ELF-1 (cell line): ENCODE data around the gene EFNA2.
A peak's percentile ranks its signal among the peaks of the same experiment; 100 is the strongest.
"Not testable (repeated sequence)": the region's sequence is repeated elsewhere in the genome, so short reads cannot be mapped to it uniquely, and the experiment has no call there.

ENCODE experiments used
- DNase-seq: peaks from one replicate; pipeline ENCODE4 v3.0.0-alpha.2; 2016; ENCODE audit warnings: low read depth, low spot score

The EFNA2 gene

DNA sequence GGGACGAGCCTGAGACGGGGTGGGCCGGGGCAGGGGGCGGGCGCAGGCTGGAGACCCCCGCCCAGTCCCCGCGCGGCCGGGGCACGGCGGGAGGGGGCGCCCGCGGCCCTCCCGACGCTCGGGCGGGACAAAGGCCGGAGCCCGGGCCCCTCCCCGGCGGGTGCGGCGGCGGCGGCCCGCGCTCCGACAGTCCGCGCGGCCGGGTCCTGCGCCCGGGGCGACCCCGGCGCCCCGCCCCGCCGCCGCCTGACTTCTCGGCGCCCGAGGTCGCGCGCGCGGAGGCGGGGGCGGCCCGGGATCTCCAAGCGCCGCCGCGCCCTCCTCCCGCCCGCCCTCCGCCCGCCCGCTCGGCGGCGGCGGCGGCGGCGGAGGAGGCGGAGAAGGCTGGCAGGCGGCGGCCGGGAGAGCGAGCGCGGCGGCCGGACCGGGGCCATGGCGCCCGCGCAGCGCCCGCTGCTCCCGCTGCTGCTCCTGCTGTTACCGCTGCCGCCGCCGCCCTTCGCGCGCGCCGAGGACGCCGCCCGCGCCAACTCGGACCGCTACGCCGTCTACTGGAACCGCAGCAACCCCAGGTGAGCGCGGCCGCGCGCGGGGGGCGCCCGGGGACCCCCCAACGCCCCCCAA is at the start of gene EFNA2:
Gene EFNA2 (plus strand): TSS at position 137 of the 624 bp plus-strand sequence. CDS start 296 bp downstream, at position 433.
- DNase-seq: no peak

DNA sequence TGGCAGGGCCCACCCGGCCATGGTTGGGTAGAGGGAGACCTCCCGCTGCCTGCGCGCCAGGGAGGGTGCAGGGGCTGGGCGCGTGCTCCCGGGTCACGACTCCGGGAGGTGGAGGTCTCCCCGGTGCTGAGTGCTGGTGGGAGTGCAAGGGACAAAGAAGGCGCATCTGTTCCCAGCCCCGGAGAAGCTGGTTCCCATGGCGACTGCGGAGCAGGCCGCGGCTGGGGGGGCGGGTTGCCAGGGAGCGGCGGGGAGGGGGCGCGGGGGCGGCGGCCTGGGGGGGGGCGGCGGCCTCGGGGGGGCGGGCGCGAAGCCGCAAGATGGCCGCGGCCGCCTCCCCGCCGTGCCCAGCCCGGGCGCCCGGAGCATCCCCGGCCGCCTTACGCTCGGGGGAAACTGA is 49.1 kb upstream of the EFNA2 start:
- DNase-seq: no peak

DNA sequence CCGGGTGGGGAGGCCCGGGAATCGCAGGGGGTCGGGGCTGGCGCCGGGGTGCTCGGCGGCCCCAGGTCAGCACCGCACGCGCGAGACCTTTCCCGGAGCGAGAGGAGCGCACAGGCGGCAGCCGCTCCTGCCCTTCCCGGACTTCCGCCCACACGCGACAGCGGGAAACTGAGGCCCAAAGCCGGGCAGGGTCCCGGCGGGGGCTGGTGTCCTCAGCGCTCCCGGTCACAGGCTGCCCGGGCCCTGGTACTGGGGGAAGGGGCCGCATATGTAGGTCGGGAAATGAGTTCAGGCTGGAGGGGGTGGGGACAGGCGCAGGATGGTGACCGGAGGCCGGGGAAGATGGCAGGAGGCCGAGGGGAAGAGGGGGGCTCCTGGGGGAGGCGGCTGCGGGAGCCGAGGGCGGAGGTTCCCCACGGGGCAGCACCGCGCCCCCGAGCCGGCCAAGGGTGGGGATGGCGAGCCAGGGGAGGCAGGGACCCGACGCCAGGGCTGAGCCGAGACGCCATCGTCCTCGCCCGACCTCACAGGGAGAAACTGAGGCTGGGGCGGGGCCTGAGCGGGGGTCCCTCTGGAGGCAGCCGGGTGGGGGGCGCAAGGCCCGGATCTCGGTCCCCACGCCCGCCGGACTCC is 48.5 kb upstream of the EFNA2 start:
- no peak for DNase-seq

DNA sequence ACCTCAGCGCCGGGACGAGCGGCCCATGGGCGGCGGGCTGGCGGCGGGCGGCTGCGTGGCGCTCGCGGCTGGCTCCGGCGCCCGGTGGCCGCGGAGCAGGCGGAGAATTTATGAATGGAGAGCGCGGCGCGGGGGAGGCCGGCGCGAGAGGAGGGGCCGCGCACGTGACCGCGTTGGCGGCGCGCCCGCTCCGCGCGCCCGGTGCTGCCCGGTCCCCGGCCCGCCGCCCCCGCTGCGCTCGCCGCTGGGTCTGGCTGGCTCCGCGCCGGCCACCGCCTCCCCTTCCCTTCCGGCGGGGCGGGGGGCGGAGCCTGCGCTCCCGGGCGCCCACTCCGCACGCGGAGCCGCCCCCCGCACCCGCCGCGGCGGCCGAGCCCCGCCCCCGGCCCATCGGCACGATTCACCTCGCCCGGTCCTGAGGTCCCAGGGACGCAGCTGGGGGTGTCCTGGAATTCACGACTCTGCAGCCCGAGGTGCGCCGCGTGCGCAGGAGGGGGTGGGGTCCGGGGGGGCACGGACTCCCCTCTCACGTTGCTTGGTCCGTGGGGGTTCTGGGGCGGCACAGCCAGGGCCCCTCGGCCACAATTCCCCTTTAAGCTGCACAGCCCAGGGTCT is 47.8 kb upstream of the EFNA2 start, which contains the start of gene CBARP:
Gene CBARP (minus strand): TSS at position 252 of the 615 bp plus-strand sequence. CDS start 1,905 bp downstream, outside the sequence.
- no peak for DNase-seq

DNA sequence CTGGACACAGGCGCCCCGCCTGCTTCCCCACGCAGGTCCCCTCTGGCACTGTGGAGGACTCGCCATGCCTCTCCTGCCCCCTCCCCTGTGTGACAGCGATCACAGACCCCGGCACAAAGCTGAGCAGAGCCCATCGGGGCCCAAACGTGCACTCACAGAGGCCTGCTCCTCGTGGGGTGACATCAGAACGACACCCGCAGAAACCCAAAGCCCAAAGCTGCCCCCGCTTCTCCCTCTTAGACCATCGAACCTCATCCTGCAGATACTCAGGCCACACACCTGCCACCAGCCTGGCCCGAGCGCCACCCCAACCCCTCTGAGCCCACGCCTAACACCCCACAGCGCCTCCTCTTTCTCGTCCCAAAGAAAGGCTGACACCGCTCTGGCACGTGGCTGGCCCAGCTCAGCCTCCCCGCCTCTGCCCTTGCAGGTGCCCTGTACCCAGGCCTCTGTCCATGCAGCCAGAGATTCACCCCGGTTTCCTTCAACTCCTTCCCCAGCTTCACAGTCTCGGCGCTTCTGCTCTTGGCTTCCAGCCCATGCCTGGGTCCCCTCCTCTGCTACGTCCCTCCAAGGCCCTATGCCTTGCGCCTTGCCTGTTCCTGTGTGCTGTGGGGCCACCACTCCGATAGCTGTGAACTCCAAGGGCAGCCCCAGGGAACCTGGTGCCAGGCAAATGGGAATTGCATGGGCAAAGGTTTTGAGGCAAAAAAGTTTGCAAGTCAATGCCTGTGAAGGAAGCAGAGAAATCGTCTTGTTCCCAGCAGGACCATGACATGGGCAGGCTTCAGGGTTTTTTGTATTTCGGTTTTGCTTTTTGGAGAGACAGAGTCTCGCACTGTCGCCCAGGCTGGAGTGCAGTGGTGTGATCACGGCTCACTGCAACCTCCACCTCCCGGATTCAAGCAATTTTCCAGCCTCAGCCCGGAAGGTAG is 47.0 kb upstream of the EFNA2 start:
- no peak for DNase-seq

DNA sequence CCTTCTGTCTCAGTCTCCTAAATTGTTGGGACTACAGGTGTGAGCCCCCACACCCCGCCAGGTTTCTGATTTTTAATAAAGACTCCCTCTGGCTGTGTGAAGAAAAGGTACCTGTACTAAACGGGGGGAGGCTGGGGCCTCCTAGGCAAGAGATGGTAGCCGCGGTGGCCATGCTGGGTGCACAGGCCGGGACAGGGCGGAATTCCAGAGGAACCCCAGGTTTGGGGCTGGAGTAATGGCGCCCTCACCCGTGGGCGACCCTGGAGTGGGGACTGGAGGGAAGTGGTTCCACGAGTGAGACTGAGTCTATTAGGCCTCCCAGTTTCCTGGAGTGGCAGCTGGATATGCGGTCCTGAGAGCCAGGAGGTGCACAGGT is 46.3 kb upstream of the EFNA2 start:
- no peak for DNase-seq

DNA sequence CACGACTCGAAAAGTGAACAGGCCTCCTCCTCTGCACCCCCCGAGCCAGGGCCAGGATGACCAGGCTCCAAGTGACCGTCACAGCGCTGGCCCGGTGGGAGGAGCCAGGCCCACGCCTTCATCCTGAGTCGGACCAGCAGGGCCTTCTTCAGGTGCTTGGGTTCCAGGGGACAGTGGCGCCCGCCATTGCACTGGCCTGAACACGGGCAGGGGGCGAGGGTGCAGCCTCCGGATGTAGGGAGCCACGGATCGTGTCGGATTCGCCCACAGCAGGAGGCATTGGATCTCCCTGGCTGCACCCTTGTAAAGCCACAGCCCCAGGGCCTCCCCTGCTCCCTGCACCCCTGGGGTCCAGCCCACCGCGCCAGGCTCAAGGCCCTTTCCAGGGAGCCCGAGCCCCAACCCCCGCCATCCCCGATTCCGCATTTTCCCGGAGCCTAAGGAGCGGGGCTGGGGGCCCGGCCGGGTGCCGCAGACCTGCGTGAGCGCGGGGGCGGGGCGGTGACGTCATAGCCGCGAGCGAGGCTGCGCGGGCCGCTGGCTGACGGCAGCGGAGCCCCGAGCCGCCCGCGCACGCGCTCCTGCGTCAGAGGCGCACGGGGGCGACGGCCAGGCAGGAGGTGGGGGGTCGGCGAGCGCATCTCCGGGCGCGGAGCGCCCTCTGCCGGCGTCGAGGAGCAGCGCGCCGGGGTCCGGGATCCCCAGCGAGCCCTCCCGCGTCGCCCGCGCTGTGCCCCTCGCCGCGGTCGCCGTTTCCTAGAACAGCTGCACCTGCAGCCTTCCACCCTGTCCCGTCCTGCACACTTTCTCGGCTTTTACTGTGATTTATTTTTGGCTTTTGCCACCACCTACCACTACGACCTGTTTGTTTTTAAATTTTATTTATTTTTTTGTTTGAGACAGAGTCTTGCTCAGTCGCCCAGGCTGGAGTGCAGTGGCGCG is 45.6 kb upstream of the EFNA2 start:
- peak; percentile 91 for DNase-seq

DNA sequence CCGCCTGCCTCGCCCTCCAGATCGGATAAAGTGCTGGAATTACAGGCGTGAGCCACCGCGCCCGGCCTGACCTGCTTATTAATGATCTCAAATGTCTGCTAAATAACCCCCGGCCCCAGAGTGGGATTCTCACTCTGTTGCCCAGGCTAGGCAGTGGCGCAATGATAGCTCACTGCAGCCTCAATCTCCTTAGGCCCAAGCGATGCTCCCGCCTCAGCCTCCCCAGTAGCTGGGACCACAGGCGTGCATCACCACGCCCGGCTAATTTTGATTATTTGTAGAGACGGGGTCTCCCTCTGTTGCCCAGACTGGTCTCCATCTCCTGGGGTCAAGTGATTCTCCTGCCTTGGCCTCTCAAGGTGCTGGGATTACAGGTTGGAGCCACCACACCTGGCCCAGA is 44.7 kb upstream of the EFNA2 start:
- DNase-seq: peak; percentile 24

DNA sequence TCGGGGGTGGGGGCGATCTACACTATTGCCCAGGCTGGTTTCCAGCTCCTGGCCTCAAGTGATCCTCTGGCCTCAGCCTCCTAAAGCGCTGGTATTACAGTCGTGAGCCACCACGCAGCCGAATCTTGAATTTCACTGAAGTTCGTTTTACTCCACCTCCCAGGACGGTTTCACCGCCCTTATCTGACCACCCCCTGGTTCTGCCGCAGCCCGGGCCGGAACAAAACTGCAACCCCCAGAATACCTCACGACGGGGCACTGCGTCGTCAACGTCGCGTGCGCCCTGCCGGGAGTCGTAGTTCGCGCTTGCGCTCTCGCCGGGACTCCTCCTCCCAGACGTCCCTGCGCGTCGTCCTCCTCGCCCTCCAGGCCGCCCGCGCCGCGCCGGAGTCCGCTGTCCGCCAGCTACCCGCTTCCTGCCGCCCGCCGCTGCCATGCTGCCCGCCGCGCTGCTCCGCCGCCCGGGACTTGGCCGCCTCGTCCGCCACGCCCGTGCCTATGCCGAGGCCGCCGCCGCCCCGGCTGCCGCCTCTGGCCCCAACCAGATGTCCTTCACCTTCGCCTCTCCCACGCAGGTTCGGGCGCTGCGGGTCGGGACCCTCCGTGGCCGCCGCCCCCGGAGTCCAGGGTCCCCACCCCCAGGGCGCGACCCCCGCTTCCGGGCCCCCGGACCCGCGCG is 44.1 kb upstream of the EFNA2 start, which contains the start of gene ATP5F1D:
Gene ATP5F1D (plus strand): TSS at position 335 of the 679 bp plus-strand sequence. CDS start 100 bp downstream, at position 435.
- DNase-seq: peak; percentile 94

DNA sequence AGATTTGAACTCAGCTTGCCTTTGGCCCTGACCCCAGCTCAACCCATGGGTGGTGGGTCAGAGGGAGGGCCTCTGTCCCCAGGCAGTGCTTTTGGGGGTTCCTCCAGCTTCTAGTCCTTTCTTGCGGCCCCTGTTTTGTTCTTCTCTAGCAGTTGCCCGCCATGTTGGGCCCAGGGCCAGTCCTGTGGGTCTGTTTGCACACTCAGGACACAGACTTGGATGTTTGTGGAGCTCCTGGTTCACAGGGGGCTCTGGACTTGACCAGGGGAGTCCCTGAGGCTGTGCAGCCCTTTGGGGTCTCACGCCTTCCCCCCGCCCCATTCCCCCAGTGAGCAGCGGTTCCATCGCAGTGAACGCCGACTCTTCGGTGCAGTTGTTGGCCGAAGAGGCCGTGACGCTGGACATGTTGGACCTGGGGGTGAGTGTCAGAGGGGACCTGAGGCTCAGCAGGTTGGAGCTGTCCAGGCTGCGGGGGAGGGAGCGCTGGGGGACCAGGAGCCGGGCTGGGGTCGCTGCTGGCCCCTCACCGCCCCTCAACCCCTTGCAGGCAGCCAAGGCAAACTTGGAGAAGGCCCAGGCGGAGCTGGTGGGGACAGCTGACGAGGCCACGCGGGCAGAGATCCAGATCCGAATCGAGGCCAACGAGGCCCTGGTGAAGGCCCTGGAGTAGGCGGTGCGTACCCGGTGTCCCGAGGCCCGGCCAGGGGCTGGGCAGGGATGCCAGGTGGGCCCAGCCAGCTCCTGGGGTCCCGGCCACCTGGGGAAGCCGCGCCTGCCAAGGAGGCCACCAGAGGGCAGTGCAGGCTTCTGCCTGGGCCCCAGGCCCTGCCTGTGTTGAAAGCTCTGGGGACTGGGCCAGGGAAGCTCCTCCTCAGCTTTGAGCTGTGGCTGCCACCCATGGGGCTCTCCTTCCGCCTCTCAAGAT is 41.6 kb upstream of the EFNA2 start:
- peak; percentile 87 for DNase-seq

DNA sequence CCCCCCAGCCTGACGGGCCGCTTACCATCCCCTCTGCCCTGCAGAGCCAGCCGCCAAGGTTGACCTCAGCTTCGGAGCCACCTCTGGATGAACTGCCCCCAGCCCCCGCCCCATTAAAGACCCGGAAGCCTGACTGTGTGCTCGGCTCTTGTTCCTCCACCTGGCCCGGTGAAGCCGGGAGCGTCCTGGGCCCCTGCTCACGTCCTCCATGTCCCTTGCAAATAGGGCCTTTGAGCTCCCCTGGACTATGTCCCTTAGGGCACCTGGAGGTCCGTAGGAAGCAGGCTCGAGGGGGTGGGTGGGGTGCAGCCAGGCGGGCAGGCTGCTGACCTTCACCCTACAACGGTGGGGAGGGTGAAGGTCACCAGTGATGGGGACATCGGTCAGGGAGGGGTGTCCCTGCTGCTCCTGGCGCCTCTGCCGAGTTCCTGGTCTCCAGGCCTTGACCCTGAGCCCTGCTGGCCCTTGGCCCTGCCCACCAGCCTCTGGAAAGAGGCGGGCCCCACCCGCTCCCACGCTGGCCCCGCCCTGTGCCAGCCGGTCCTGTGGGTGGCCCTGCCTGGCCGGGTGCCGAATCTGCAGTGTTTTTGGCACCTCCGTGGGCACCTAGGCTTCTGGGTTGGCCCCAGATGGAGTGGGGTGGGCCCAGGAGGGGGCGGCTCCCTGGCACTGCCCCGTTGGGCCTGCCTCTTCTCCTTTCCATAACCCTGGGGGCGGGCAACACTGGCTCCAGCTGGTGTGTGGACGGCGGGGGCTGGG is 40.8 kb upstream of the EFNA2 start:
- no peak for DNase-seq

DNA sequence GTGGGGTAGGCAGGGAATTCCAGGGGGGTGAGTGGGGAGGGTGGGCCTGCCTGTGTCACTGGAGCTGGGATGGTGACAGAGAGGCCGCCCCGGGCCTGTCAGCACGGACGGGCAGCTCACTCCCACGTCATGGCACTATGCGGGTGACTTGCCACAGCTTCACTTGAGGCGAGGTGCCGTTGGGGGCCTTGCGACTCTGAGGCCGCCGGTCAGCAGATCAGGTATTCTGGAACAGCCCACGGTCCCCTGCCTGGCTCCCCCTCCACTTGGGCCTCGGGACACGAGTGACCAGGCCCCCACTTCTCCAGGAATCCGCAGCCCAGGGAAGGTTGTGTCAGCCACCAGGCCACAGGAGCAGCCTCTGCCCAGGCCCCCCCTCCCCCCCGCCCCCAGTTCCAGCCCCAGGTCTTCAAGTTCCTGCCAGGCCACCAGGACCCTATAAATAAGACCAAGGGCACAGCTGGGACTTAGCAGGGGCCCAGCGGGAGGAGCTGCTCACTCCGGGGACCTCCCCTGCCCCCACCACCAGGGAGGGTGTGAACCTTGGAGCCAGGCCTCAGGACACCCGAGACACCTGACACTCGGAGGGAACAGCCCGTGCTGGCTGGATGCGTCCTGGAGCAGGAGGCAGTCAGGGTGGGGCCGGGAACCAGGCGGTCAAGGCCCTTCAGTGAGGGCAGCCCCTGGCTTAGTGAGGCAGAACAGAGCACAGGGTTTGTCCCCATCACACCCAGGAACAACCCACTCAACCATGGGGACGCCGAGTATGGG is 40.0 kb upstream of the EFNA2 start:
- DNase-seq: no peak

DNA sequence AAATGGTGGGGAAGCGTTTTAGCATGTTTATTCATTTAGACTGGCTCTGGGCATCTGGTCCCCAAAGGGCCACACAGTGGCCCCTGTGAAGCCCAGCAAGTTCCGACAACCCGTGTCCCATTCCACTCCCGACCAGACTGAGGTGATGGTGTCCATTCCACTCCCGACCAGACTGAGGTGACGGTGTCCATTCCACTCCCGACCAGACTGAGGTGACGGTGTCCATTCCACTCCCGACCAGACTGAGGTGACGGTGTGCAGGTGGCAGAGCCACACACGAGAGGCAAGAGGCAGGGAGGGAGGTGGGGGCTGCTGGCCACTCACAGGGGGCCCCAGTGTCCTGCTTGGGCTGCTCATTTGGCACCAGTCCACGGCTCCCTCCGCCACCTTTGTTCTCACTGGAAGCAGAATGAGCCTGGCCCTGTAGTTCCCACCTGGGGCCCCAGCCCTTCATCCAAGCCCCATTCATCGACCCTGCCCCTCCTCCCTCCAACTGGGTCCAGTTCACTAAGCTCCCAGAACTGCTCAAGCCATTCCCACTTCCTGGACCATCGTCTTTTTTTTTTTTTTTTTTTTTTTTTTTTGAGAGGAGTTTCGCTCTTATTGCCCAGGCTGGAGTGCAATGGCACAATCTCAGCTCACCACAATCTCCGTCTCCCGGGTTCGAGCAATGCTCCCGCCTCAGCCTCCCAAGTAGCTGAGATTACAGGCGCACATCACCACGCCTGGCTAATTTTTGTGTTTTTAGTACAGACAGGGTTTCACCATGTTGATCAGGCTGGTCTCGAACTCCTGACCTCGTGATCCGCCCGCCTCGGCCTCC is 39.2 kb upstream of the EFNA2 start:
- not testable (repeated sequence) for DNase-seq

DNA sequence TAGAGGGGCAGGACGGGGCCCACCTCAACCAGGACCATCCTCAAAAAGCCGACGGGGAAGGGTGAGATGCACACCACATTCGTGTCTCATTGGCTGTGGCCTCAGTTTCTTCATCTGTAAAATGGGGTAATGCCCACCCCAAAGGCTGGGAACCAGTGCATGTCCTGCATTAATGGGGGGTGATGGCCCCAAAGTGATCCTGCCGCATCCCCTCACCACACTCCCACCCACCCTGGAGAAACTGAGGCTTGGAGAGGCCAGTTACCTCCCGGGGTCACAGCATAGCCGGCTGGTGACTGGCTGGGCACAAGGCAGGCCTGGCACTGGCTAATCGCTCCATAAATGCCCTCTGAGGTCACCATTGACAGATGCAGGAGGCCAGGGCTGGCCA is 37.9 kb upstream of the EFNA2 start:
- no peak for DNase-seq

DNA sequence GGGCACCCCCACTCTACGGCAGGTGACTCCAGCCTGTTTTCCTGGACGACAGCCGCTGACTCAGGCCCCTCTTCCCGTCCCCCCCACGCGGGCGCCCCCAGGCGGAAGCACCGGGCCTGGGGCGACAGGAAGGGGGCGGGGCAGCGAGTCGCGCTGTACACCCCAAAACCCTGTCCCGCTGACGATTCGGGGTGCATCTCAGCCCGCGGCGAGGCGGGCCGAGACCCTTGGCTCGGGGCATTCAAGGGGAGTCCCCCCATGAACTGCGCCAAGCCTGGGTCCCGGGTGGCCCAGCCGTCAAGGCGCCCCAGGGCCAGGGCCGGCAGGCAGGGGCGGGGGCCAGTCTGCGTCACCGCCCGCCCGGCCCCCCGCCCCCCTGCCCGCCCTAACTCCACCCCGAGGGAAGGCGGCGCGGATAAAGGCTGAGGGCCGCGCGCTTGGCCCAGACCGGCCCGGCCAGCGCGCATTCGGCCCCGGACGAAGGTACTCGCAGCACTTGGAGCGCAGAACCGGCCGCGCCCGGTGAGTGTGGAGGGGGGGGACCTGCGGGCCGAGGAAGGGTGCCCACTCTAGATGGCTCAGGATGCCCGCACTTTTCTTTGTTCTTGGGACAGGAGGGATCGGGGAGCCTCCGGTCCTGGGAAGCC is 37.4 kb upstream of the EFNA2 start, which contains the start of gene MIDN:
Gene MIDN (plus strand): TSS at position 445 of the 647 bp plus-strand sequence. CDS start 1,714 bp downstream, outside the sequence.
- peak; percentile 48 for DNase-seq

DNA sequence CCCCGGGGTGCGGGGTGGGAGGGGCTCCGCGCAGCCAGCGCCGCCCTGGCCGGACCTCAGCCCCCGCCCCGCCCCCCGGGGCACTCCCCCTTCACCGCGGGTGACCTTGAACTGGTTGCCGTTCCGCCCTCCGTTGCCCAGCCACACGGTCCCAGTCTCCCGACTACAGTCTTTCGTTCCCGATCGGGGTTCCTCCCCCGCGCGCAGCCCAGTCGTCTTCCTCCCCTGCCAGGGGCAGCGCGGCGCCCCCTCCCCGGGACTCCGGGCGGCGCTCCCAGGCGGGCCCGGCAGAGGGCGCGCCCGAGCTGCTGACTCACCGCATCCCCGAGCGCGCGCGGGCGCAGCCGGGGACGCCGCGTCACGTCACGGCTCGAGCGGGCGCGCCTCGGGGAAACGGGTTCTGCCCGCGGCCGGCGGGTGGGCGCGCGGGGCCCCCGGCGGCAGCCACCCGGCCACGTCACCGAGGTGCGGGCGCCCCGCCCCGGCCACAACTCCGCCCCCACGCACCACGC is 36.8 kb upstream of the EFNA2 start:
- peak; percentile 80 for DNase-seq
